ENCODE results near the gene CUTA.

Gene CUTA

GRCh38 chr6:33417903-33418689 is at the start of gene CUTA:
TSS of gene CUTA (minus strand) at chr6:33418107. CDS start at chr6:33418000, 107 bp downstream.
- peak; percentile 100 for DNase-seq

GRCh38 chr6:33467091-33467490 is 49.2 kb upstream of the CUTA start:
- DNase-seq: no peak

- DNase-seq: no peak
Observed at GRCh38 chr6:33466075-33466735, 48.3 kb upstream of the CUTA start.

- no peak for DNase-seq
Observed at GRCh38 chr6:33459226-33459625, 41.3 kb upstream of the CUTA start.

GRCh38 chr6:33458676-33459075 is 40.8 kb upstream of the CUTA start:
- no peak for DNase-seq

- no peak for DNase-seq
Observed at GRCh38 chr6:33456156-33456555, 38.2 kb upstream of the CUTA start.

- DNase-seq: no peak
Observed at GRCh38 chr6:33455051-33455450, 37.1 kb upstream of the CUTA start.

- peak; percentile 97 for DNase-seq
Observed at GRCh38 chr6:33454009-33454946, 36.4 kb upstream of the CUTA start, which contains the start of gene ZBTB9. TSS of gene ZBTB9 (plus strand) at chr6:33454576. CDS start at chr6:33455101, 525 bp downstream.

- DNase-seq: no peak
Observed at GRCh38 chr6:33453393-33454008, 35.6 kb upstream of the CUTA start.

GRCh38 chr6:33452496-33452895 is 34.6 kb upstream of the CUTA start:
- no peak for DNase-seq

GRCh38 chr6:33451606-33452005 is 33.7 kb upstream of the CUTA start:
- no peak for DNase-seq

GRCh38 chr6:33450434-33450833 is 32.5 kb upstream of the CUTA start:
- DNase-seq: no peak

- DNase-seq: no peak
Observed at GRCh38 chr6:33446356-33446755, 28.4 kb upstream of the CUTA start.

GRCh38 chr6:33445119-33445603 is 27.3 kb upstream of the CUTA start:
- DNase-seq: no peak

- DNase-seq: no peak
Observed at GRCh38 chr6:33443619-33444504, 26.0 kb upstream of the CUTA start.

GRCh38 chr6:33443025-33443424 is 25.1 kb upstream of the CUTA start:
- no peak for DNase-seq

- no peak for DNase-seq
Observed at GRCh38 chr6:33442283-33442682, 24.4 kb upstream of the CUTA start.

- no peak for DNase-seq
Observed at GRCh38 chr6:33441457-33441856, 23.6 kb upstream of the CUTA start.

GRCh38 chr6:33440649-33441309 is 22.9 kb upstream of the CUTA start:
- DNase-seq: no peak

GRCh38 chr6:33439956-33440648 is 22.2 kb upstream of the CUTA start:
- no peak for DNase-seq

Data from CD4-positive, alpha-beta T cell treated with Interleukin-21 for 1 hour (primary cell).